HPDE6-E6E7 (cell line): ENCODE data around the gene LGI4.
A peak's percentile ranks its signal among the peaks of the same experiment; 100 is the strongest.
"Not testable (repeated sequence)": the region's sequence is repeated elsewhere in the genome, so short reads cannot be mapped to it uniquely, and the experiment has no call there.

Experiments
- DNase-seq: peaks from one replicate; pipeline ENCODE4 v3.0.0; 2011; ENCODE audit warnings: missing footprints; ENCODE audit errors: extremely low spot score

The LGI4 gene

DNA sequence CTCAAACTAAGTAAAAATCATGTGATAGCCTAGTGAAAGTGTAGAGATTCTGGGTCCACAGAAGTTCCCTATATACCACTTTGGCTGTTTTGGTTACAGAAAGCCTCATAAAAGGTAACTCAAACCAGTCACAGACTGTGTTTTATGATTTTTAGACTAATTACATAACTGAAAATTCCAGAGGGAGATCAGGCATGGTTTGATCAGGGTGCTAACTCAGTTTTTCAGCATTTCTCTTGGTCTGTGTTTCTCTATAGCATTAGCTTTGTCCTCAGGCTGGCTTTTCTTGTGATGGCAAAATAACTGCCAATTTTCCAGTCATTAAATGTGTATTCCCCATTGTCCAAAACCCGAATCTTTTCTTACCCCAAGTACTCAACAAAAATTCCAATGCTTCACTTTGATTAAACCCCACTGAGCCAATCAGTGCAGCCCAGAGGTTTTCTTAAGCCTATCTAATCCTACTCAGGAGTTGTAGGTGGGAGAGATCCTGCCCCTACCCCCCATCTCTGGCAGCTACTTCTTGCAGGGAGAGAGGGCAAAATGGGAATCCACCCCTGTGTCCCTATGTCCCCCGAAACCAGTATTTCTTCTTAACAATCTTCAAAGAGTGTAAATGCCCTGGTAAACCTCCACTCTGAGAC is 27.8 kb downstream of the LGI4 start:
- no peak for DNase-seq

DNA sequence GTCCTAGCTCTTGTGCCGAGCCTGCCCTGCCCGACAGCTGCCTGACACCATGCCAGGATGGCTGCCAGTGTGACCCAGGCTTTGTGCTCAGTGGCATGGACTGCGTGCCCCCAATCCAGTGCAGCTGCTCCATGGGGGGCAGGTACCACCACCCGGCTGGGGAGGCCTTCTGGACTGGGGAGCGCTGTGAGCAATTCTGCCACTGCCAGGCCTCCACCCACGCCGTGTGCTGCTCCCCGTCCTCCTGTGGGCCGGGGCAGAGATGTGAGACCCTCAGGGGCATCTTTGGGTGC is 28.6 kb downstream of the LGI4 start:
- no peak for DNase-seq

DNA sequence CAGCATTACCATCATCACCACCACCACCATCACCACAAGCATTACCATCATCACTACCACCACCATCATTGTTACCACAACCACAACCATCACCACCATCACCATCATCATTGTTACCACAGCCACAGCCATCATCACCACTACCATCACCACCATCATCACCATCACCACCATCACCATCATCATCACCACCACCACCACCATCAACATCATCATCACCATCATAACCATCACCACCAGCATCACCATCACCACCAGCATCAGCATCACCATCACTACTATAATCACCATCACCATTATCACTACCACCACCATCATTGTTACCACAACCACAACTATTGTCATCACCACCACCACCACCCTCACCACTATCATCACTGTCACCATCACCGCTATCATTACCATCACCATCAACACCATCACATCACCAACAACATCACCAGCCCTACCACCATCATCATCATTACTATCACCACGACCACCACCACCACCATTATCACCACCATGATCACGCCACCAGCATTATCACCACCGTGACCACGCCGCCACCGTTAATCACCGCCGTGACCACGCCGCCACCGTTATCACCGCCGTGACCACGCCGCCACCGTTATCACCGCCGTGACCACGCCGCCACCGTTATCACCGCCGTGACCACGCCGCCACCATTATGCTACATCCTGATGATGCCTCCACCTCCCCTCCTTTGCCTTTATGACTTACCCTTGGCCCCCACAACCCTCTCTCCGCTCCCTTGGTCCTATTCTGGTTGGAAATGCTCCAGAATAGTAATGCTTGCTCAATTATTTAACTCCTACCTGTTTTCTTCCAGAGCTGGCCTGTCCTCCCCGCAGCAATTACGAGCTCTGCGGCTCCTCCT is 29.2 kb downstream of the LGI4 start:
- DNase-seq: no peak

DNA sequence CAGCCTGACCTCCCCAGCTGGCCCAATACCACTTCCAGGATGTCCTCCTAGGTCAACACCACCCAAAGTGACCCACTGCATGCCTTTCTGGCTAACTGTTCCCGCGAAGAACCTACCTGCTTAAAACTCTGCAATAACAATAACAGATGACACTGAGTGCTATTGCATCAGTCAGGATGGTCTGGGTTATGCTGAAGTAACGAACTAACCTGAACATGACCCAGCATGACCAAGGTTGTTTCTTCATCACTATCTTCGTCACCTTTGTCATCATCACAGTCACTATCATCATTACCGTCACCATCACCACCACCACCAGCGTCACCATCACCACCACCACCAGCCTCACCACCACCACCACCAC is 29.8 kb downstream of the LGI4 start:
- no peak for DNase-seq

DNA sequence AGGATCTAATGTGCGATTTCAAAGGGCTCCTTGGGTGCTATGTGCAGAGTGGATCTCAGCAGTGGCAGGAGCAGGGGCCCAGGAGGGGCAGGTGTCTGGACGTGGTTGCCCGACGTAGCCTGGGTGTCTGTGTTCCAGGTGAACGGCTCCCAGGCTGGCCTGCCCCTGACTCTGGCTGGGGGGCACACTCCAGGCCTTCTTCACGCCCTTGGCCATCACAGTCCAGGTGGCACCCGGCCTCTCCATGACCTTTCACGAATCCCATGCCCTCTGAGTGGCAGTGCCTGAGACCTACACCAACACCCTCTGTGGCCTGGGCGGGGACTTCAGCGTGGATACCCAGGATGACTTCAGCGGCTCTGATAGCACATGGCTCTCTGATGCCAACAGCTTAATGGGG is 30.5 kb downstream of the LGI4 start:
- no peak for DNase-seq

DNA sequence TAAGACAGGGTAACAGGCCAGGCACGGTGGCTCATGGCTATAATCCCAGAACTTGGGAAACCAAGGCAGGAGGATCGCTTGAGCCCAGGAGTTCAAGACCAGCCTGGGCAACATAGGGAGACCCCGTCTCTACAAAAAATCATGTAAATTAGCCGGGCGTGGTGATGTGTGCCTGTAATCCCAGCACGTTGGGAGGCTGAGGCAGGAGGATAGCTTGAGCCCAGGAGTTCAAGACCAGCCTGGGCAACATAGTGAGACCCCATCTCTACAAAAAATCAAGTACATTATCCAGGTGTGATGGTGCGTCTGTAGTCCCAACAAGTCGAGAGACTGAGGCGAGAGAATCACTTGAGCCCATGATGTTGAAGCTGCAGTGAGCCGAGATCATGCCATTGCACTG is 31.2 kb downstream of the LGI4 start:
- not testable (repeated sequence) for DNase-seq

DNA sequence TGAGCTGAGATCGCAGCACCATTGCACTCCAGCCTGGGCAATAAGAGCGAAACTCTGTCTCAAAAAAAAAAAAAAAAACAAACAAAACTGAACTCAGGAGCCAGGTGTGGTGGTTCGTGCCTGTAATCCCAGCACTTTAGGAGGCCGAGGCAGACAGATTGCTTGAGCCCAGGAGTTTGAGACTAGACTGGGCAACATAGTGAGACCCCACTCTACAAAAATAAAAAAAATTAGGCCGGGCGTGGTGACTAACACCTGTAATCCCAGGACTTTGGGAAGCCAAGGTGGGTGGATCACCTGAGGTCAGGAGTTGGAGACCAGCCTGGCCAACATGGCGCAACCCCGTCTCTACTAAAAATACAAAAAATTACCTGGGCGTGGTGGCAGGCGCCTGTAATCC is 32.9 kb downstream of the LGI4 start:
- DNase-seq: not testable (repeated sequence)

DNA sequence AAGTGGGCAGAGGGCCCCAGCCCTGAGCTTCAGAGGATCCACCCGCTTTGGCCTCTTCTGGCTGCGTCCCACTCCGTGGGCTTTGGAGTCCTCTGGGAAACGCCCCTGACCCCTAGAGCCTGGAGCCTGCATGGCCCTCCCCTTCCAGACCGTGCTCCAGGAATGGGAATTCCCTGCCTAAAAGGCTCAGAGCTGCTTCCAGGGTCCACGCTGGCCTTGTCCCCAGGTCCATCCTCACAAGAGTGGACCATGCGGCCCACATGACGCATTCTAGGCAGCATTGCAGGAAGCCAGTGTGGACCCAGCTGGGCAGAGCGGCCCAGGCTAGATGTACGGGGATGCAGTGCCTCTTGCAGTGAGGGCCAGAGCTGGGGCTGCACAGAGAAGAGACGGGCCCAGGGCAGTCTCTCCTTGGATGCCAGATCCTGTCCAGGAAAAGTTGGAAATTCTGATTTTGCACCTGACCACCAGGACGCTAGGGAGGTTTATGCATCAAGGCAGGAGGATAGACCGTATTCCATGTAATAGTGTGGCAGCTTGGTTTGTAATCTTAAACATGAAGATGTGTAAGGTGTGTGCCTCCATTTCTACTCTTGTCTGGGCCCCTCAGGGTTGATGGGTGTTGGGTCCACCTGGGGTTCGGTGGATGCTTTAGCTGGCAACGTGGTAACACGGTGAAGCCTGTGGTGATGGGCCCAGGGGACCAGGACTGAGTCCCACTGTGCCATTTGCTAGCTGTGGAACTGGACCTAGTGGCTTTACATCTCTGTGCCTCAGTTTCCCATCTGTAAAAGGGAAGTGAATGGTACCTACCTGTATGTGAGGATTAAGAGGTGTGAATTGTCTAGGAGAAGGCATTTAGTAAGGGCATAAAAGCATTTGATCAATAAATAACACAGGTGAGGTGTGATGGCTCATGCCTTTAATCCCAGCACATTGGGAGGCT is 34.0 kb downstream of the LGI4 start:
- DNase-seq: no peak

DNA sequence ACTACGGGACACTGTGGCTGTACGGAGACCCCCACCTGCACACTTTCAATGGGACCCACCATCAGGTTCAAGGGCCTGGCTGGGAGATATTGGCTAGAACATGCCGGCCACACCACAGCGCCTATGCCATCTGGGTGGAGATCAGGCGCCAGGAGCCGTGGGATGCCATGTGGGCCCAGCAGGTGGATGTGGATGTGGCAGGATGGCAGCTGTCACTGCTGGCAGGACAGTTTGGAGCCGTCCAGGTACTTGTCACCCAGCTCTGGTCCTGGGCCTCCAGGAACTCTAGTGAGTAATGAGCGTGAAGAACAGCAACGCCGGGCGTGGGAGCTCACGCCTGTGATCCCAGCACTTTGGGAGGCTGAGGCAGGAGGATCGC is 35.0 kb downstream of the LGI4 start:
- no peak for DNase-seq

DNA sequence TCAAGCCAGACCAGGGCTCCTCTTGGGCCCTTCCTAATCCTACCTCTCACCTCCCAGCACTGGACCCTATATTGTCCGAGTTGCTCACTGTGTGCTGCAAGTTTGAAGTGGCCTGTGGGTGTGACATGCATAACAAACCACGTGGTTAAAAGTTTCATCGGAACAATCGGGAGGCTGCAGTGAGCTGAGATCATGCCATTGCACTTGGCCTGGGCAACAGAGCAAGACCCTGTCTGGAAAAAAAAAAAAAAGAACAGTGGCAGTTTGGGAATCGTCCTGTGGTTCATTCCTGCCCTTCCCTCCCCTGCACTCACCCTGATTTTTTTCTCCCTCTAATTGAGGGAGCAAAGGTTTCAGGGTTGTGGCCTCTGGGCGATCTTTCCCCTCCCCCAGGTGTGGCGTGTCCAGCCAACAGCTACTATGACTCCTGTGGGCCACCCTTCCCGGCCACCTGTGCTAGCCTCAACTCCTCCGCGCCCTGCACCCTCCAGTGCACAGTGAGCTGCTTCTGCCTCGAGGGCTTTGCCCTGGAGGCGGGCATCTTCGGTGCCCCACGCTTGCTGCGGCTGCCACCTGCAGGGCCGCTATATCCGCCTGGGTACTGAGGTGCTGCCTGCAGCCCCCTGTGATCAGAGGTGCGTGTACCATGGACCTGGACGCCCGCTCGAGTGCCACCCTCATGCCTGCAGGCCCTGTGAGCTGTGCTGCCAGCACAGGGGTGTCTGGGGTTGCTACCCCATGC is 35.5 kb downstream of the LGI4 start:
- no peak for DNase-seq

DNA sequence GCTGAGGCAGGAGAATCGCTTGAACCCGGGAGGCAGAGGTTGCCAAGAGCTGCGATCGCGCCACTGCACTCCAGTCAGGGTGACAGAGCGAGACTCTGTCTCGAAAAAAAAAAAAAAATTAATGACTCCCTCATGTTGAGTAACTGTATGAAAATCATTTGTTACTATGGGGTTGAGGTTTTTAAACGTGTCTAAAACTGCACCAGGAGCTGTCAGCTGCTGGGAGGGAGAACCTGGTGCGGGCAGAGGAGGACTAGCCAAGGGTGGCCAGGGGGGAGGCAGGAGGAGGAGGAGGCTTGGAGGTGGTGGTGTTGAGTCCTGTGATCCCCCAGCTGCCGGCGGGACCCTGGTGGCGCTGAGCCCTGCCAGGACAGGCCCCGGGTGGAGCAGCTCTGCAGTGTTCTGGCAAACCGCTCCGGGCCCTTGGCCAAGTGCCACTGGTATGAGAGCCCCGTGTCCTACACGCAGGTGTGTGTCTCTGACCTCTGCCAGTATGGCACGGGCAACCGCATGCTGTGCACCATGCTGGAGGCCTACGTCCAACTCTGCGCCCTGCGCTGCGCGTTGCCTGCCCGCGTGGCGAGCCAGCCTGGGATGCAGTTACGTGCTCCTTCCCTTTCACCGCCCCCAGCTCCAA is 36.3 kb downstream of the LGI4 start:
- DNase-seq: peak; percentile 60

DNA sequence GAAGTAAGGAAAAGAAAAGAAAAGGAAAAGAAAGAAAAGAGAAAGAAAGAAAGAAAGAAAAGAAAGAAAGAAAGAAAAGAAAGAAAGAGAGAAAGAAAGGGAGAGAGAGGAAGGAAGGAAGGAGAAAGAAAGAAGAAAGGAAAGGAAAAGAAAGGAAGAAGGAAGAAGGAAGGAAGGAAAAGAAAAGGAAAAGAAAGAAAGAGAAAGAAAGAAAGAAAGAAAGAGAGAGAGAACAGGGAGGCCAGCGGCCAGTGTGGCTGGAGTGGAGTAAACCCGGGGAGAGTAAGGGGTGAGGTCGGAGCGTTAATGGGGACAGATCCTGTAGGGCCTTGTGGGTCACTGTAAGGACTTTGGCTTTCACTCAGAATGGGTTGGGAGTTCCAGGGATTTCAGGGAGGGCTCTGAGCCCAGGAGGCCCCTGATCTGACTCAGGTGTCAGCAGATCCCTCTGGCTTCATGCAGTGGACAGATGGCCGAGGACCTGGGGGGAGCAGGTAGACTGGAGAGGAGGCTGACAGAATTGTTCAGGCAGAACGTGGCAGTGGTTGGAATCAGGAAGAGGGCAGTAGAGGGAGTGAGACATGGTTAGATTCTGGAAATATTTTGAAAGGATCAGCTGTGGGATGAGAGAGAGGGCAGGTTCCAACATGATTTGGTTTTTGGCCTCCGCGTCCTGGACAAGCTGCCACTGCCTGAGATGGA is 39.0 kb downstream of the LGI4 start:
- DNase-seq: peak; percentile 73

DNA sequence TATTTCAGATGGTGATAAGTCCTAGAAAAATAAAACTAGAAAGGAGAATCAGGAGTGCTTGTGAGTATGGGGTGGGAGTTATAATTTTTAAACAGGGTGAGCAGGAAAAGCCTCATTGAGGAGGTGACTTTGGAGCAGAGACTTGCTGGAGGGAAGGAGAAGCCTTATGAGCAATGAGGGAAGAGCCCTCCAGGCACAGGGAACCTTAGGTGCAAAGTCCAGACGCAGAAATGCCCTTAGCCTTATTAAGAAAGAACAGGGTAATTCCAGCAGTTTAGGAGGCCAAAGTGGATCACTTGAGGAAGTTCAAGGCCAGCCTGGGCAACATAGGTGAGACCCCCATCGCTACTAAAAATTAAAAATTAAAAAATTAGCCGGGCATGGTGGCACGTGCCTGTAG is 40.2 kb downstream of the LGI4 start:
- DNase-seq: no peak

DNA sequence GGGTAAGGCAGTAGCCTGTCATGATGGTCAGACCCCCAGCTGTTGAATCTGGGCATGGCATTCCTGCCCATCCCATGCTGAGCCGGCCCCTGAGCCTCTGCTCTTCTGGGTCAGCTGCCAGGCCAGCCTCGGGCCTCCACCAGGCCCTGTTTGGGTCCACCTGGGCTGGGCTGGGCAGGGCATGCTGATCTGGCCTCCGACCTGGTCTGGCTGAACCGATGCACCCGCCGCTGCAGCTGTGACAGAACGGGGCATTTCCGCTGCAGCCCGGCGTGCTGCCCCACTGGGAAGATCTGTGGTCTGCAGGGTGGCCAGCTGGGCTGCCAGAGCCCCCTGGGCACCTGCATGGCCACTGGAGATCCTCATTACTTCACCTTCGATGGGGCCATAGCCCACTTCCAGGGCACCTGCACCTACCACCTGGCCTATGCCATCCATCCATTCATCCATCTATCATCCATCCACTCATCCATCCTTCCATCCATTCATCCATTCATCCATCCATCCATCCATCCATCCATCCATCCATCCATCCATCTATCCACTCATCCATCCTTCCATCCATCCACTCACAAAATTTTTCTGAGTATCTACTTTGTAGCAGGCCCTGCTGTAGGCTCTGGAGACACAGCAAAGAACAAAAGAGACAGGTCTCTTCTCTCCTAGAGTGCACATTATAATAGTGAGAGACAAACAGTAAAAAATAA is 40.8 kb downstream of the LGI4 start:
- DNase-seq: no peak

DNA sequence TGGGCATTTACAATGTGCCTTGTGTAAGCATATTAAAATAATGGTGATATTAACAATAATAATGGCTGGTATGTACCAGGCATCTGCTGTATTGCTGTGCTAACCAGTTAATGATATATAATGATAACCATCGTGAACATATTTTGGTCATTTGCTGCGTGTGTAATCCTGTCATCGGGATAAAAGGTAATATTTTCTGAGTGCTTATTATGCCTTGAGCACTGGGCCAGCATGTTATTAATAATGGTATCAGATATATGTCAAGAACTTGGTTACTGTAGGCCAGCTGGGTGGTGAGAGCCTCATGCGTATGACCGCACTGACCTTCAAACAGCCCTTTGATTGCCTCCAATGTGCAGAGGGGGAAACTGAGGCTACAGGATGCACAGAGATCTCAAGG is 41.4 kb downstream of the LGI4 start:
- no peak for DNase-seq

DNA sequence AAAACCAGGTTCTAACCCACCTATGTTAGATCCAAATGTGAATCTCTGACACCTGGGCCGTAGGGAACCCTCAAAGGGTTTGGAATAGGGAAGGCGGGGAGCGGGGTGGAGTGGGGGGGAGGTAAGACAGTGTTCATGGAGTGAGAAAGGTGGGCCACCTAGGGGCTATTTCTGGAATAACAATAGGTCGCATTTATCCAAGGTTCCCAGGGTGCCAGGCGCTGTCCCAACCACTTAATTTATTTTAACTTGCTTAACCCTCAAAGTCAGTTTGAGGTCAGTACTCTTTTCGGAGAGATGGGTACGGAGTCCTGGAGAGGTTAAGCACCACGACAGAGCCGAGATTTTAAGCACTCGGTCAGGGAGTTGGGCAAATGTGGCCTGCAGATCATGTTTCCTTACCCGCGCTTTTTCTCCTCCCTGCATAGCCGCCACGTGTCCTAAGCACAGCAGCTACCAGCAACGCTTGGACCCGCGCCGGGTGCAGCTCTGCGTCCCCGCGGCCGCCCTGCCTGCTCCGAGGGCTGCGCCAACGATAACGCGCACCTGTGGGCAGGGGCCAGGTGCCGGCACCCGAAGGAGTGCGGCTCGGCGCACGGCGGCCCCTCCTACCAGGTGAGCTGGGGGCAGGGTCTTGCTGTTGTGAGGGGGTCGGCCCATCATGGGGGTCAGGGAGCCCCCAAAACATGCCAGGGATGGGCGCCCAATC is 44.2 kb downstream of the LGI4 start:
- DNase-seq: peak; percentile 57

DNA sequence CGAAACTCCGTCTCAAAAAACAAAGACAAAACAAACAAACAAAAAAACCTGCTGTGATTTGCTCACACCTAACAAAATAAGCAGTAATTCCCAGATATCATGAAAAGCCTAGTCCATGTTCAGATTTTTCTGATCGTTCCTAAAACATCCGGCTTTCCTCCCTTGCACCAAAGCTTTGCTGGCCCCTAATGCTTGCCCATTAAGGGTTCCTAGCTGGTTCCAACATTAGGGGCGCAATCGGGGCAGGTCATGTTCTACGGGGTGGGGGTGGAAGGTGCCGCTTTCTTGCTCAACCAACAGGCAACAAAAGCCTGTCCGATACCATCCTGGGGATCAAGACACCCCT is 44.7 kb downstream of the LGI4 start:
- DNase-seq: no peak

DNA sequence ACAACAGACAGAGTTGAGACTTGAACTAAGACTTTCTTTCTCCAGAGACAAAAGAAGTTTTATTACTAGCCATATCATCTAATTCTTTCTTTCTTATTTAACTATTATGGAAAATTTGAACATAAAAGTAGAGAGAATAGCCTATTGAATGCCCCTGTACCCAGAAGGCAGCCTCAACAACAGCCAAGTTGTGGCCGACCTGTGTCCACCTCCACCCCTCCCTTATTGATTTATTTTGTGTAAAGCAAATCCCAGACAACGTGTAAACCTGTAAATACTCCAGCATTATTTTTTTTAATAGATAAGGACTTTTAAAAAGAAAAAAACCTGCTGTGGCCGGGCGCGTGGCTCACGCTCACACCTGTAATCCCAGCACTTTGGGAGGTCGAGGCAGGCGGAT is 45.3 kb downstream of the LGI4 start:
- no peak for DNase-seq

DNA sequence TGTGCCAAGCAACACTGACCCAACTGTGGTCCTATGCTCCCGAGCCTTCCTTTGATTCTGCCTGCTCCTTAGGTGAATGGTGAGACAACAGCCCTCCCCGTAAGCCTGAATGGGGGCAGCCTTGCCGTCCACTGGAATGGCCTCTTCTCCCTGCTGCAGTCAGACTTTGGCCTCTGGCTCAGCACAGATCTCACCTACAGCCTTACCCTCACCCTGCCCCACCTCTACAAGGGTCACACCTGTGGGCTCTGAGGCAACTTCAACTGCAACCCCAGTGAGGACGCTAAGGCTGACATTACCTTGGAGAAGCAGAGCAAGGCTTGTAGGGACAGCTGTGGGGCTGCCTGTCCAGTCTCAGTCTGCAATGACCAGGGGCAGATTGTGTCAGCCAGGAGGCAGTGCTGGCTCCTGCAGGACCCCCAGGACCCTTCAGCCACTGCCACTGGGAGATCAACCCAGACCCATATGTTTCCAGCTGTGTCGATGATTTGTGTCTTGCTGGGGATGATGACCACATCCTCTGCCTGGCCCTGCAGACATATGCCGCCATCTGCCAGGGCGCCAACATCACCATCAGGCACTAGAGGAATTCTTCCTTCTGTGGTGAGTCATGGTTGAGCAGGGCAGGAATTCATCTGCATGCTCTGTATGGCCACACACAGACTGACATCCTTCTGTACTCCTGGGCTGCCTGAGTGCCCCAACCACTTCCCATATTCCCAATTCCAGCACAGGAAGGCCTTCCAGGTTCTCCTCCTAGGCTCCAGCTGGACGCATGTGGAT is 46.5 kb downstream of the LGI4 start:
- peak; percentile 75 for DNase-seq
